ENCODE data around the gene BRMS1. TPM values are rescaled to one million over a fixed set of nuclear protein-coding genes. Genes with fewer than 3 reads are reported as not detected.

BRMS1 gene
- total and polyA plus RNA-seq, 10 of the 15 experiments (the other 5 are each of a cell fraction or from before 2014, with no cell fraction given), result 2.1 to 85.3 (median 48.5) TPM

GRCh38 chr11:66294626-66295620, 50.0 kb downstream of the BRMS1 start:
- DNase-seq (ENCODE audit: low read depth, low spot score) (no peak), FAIRE-seq (no peak), ATAC-seq (no peak)
- WGBS (ENCODE audit: insufficient coverage, insufficient replicate concordance, low lambda C conversion rate, missing lambda C conversion rate), result 84% methylated on average over 111 of the region's 123 CpGs
- Histone ChIP-seq H4K20me1 (ENCODE audit: control insufficient read depth, insufficient read depth) (no peaks in the 10 kb centered on the region), H3K9me3 (replicated peaks; ENCODE audit: control insufficient read depth, insufficient read depth, low read length) (no peaks in the 10 kb centered on the region), H3K27ac (ENCODE audit: control insufficient read depth, insufficient read depth) (no peak overlapping the region), H3K36me3 (ENCODE audit: control insufficient read depth in 2 of 2, insufficient read depth in 2 of 2, low read length in 1 of 2) (no peaks in the 10 kb centered on the region), H3K79me2 (ENCODE audit: control insufficient read depth, insufficient read depth, low read length) (no peaks in the 10 kb centered on the region), H3K4me3 (no peak overlapping the region), H3K4me2 (ENCODE audit: control insufficient read depth, insufficient read depth) (no peak overlapping the region), H3K27me3 (replicated peaks in 1 of 2; ENCODE audit: control insufficient read depth in 2 of 2, insufficient read depth in 2 of 2, low read length in 1 of 2) (peaks cover 2 to 7% of the 10 kb centered on the region in 2 experiments; a peak in 2 of 4 replicates), H3K4me1 (ENCODE audit: control insufficient read depth, insufficient read depth, low read length) (peaks cover 5% of the 10 kb centered on the region; the same call in 1 of the 2 replicates), H2AFZ (ENCODE audit: control insufficient read depth, low read depth, low read length) (no peak overlapping the region), H3K9ac (ENCODE audit: control insufficient read depth, insufficient read depth, low read length) (no peak overlapping the region)
- peak; percentile 57 for TF ChIP-seq BCL3 (IDR thresholded peaks at IDR 0.05; ENCODE audit: borderline replicate concordance, insufficient read depth, low read depth, low read length, poor library complexity, severe bottlenecking)
- TF ChIP-seq RUNX3 (IDR thresholded peaks at IDR 0.05; ENCODE audit: low read length), result no peak
- ChIA-PET RAD21 (ENCODE audit: unreplicated experiment) (no interaction called here), SMC1A (ENCODE audit: uncharacterized antibody, unreplicated experiment) (no interaction called here), CTCF (no interaction called here), POLR2A (no interaction called here)
- BruUV-seq (replicated peaks), result no TSS peak
- in situ Hi-C loops (cut with MboI), result no loop called here
- intact Hi-C loops (cut with micrococcal nuclease; ENCODE audit: unreplicated experiment), result no loop called here

All from GM12878 (cell line).